EL (cell line): ENCODE results near the gene CHST3.
"Not testable (repeated sequence)": the region's sequence is repeated elsewhere in the genome, so short reads cannot be mapped to it uniquely, and the experiment has no call there.

Source experiments
- DNase-seq: peaks from one replicate; pipeline ENCODE4 v3.0.0-alpha.2; 2016

Gene CHST3

DNA sequence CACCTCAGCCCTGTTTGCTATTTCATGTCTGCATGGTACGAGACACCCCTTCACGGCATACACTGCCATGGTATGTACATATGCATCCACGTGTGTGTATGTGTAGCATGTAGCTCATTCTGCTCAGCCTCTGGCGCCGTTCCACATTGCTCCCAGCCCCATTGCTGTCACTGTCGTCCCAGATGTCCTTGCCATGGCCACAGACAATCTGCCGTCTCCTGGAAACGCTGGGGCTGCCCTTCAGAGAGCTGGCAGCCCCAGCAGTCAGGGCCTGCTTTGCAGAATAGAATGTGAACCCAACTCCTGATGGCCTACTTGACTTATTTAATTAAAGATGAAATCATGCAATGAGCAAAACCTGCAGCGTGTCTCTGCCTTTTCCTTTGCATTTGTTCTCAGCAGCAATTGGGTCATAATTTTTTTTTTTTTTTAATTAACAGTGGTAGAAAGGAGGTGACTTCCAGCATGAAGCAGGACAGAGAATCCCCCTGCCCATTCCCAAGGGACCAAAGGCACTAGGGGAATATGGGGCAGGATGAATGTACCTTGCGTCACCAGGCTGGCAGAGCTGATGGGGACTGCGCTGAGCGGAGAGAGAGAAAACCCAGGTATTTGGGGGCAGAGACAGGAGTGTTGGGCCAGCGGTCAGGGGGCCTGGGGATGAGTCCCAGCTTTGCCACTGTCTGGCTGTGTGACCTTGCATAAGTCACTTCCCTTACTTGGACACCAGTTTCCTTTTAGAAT, 49.2 kb downstream of the CHST3 start:
- no peak for DNase-seq

DNA sequence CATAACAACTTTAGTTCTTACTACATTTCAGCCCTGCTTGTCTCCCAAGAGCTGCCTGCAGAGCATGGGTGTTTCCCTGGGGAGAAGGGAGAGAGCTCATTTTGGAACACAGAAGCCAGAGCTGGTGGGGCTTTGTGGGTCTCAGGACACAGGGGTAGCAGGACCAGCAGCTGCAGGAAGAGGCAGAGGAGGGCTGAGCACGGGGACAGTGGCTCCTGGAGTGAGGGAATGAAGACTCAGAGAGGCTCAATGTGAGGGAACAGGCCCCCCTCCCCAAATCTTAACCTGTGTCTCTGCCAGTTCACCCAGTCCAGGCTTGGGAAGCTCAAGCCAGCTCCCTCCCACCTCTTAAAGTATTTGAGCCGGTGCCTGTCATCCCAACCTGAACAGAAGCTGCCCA, 50.0 kb downstream of the CHST3 start:
- DNase-seq = no peak

DNA sequence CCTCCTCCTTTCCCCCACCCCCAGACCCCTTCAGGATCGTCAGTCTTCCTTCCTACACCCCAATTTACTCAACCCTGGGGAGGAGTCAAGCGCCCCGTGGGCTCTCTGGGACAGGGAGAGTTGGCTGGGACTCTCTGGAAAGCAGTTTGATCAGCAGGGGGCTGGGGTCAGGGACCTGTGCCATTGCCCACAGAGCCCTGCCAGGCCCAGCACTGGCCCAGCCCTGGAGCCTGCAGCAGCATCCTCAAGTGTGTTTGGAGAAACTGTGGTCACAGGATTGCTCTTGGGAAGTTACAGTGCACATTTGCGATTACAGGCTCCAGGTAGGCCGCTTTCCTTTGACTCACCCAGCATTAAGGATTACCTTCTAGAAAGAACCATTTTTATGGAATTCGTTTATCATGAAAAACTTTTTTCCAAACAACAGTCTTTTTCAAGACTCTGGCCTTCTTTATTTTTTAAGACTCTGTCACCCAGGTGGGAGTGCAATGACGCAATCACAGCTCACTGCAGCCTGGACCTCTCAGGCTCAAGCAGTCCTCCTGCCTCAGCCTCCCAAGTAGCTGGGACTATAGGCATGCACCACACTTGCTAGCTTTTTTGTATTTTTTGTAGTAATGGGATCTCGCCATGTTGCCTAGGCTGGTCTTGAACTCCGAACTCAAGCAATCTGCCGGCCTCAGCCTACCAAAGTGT, 50.7 kb downstream of the CHST3 start:
- no peak for DNase-seq

DNA sequence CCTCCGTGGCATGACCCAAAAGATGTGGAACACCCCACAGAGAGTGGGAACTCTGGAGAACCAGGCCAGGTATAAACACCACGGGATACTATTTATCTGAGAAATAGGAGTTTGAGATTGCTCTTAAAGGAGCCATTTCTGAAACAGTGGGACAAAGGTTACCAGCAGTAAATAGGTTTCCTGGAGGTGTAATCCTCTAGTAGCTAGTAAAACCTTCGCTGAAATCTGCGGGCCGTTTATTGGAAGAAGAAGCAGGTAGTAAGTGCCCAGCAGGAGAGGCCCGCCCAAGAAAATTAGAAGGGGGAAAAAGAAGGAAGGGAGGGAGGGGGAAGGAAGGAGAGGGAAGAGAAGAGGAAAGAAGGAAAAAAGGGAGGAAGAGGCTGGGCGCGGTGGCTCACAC, 51.6 kb downstream of the CHST3 start:
- DNase-seq = no peak

DNA sequence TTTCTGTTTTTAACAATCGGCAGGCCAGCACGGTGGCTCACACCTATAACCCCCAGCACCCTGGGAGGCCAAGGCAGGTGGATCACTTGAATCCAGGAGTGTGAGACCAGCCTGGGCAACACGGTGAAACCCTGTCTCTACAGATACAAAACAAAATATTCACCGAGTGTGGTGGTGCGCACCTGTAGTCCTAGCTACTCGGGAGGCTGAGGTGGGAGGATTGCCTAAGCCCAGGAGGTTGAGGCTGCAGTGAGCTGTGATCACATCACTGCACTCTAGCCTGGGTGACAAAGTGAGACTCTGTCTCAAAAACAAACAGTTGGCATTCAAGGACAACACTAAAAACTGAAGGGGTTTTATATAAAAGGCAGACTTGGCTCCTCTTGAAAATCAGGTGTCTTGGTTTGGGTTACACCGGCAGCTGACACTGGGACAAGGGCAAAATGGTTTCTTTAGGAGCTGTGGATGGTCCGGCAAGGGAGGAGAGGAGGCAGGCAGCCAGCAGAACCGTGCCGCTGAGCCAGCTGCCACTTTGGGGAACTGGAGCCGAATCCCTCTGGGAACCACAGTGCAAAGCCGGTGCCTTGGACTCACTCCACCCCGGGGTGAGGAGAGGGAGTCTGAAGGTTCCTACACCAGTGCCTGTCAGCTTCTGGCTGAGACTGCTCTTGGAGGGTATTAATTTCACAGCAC, 52.6 kb downstream of the CHST3 start:
- DNase-seq = no peak

DNA sequence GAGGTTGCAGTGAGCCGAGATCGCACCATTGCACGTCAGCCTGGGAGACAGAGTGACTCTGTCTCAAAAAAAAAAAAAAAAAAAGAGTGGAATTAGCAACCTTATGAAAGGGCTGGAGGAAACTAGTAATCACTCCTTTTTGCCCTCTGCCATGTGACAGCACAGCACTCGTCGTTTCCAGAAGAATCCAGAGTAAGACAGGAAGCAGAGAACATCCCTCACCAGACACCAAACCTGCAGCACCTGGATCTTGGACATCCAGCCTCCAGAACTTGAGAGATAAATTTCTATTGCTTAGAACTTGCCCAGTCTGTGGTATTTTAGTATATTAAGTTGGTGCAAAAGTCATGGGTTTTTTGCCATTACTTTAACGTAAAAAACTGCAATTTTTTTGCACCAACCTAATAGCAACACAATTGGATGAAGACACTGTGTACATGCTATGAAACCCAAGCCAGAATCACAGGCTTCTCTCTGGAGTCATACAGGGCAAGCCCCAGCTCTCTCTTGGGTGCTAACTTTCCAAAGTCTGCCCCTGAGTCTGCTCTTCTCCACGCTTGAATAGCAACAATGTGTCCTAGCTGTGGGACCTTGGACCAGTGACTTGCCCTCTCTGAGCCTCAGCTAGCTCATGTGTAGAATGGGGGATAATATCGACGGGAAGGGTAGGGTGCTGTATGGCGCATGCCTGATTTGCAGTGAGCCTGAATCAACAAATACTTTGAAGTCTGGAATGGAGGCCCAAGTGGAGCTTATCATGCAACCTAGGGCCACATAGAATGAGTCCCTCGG, 55.1 kb downstream of the CHST3 start:
- no peak for DNase-seq

DNA sequence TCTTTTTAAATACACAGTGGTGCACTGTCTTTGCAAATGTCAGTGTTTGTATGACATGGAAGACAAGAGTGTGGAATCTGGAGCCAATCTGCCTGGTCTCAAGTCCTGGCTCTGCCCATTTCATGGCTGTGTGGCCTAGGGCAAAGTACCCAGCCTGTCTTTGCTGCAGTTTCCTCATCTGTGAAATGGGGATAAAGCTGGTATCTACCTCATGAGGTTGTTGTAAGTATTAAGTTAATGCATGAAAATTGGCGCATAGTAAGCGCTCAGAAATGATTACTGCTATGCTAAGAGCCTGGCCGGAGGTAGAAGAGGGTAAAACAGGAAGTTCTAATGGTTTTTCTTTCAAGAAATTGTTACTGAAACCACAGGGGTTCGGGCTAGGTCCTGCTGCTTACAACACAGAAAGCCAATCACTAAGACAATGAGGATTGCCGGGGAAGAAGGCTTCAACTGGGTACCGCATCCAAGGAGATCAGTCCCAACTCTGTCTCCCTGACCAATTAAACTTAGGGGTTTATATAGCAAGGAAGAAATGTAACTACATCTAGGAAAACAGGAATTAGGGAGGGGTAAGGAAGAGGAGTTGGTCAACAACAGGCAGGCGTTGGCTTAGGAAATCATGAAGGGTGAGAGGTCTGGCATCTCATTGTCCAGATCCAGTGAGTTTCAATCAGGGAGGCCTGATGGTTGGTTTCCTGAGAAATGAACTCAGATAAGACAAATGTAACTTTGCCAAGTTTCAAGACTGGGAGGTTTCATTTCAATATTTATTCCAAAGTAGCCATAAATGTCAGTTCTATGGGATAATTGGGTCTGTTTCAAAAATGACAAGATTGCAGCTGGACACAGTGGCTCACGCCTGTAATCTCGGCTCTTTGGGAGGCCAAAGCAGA, 57.0 kb downstream of the CHST3 start:
- no peak for DNase-seq

- DNase-seq = no peak
These were observed 58.0 kb downstream of the CHST3 start for GRCh38 chr10:72022228-72022627.

- no peak for DNase-seq
These were observed 60.4 kb downstream of the CHST3 start for GRCh38 chr10:72024596-72024995.

DNA sequence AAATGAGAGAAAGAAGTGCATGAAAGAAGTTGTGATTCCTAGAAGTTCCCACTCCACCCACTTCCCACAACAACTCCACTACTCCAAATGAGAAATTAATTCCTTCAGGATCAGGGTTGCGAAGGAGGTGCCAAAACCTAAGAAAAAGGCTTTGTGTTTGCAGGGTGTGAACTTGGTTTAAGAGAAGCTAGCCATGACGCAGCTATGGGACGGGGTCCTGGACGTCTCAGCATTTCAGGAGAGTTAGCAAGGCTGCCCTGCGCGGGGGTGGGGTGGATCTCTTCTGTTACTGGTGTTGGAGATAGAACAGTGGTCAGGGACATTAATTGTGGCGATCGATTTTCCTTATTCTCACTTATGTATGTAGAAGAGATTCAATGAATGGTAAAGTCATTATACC, 61.2 kb downstream of the CHST3 start:
- DNase-seq = no peak

DNA sequence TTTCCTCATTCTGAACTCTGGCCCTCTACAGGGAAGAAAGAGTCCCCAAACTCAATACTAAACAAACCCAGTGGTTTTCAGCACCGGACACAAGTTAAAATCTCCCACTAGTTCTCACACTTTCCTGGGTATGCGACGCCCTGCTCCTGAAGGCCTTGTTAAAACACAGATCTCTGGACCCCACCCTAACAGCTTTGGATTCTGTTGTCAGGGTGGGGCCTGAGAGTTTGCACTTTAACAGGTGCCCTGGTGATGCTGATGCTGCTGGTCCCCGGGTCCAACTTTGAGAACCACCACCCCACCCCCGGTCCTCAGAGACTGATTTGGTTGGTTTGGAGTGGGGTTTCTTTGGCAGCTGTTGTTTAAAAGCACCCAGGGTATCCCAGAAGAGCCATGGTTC, 61.6 kb downstream of the CHST3 start:
- no peak for DNase-seq

DNA sequence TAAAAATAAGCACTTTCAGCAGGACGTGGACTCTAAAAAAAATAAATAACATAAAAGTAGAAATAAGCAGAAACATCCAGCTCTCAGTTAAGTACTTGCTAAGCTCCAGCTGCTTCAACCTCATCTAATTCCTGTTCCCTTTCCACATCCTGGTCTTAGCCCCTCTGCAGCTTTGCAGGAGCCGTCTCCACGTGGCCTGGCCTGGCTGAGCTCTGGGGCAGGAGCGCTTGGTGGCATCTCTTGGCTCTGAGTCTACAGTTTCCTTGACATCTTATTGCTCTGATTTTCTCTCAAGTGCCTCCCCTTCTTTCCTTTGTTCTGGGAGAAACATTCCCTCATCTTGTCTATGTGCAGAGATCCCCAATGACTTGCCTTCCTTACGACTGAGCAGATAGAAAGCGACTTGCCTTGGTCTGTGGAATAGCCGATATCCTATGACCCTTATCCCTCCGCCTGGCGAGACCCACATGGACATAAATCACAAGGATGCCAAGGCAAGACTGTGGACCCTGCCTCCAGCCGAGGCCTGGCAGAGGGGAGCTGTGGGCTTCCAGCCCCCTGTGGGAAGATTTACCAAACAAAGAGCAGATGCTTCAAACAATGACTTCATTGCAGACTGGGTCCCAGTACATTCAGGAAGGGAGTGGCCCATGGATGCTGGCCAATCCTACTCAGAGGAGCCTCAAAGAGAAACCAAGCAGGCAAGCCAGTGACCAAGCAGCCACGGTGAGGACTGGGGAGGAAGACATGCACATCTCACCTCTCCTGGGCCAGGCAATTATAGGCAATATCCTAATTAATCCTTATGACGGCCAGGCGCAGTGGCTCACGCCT, 62.3 kb downstream of the CHST3 start:
- DNase-seq = peak; percentile 43

- DNase-seq = peak; percentile 40
These were observed 63.3 kb downstream of the CHST3 start for GRCh38 chr10:72027498-72027897.

- DNase-seq = no peak
These were observed 65.2 kb downstream of the CHST3 start for GRCh38 chr10:72029414-72029813.

- no peak for DNase-seq
These were observed 66.8 kb downstream of the CHST3 start for GRCh38 chr10:72030762-72031543.

DNA sequence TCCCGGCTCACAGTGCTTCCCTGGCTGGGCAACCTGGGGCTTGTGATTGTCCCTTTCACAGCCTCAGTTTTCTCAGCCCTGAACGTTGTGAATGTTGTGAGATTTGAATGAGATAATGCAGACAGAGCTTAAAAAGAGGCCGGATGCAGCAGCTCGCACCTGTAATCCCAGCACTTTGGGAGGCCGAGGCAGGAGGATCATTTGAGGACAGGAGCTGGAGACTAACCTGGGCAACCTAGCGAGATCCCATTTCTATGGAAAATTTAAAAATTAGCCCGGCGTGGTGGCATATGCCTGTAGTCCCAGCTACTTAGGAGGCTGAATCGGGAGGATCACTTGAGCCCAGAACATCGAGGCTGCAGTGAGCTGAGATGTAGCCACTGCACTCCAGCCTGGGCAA, 67.5 kb downstream of the CHST3 start:
- DNase-seq = no peak

- not testable (repeated sequence) for DNase-seq
These were observed 68.4 kb downstream of the CHST3 start for GRCh38 chr10:72032409-72033162.

DNA sequence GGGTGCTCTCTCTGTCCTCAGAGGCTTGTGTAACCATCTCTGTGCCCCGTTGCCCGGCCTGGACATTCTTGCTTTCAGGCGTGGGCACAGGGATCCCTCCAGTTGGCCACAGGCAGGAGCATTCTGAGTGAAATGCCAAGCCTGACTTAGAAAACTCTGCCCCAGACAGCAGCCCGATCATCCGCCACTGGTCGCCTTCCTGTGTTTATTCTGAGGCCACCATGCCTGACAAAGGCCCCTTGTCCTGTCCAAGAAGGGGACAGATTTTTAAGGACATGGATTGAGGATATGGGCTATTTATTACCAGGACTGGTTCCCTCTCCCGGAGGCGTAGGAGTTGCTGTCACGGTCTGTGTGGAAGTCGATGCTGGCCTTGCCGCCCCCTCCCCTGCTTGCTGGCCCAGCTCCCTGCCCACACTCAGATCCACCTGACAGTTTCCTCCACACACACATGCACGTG, 69.9 kb downstream of the CHST3 start:
- no peak for DNase-seq

- no peak for DNase-seq
These were observed 70.6 kb downstream of the CHST3 start for GRCh38 chr10:72034761-72035160.
